B cell (primary cell): ENCODE data around the gene GNAI3. TPM values are rescaled to one million over a fixed set of nuclear protein-coding genes. Genes with fewer than 3 reads are reported as not detected.

ENCODE experiments used
- ATAC-seq: fragments of 200-7000 bp; cut with Tn5 transposase; one replicate; pipeline ENCODE4 v1.10.0; 2021; ENCODE audit warnings: low read depth, mild to moderate bottlenecking, moderate number of reproducible peaks, moderate library complexity
- CTCF ChIA-PET: fragments of 350-600 bp; sonication (Branson Sonifier 250); formaldehyde crosslinking; loops from one replicate; lab custom pipeline; 2021; ENCODE audit warnings: antibody characterized with exemption, inconsistent platforms; lab: Charles Lee
- POLR2A ChIA-PET: fragments of 350-600 bp; sonication (Branson Sonifier 250); formaldehyde crosslinking; loops from one replicate; lab custom pipeline; 2021; ENCODE audit warnings: antibody characterized with exemption; lab: Charles Lee
- DNase-seq: peaks from one replicate; pipeline ENCODE4 v3.0.0; 2013
- H2AFZ ChIP-seq: 2 replicates; pipeline ENCODE4 v1.6.1; 2012; ENCODE audit warnings: mild to moderate bottlenecking, low read depth, low read length; ENCODE audit not compliant: insufficient read depth, poor library complexity, severe bottlenecking
- H3K27ac ChIP-seq, 2 donors: 1 replicate in 1 of 2; 2 replicates in 1 of 2; pipeline ENCODE4 v1.5.1; 2012 to 2013; ENCODE audit warnings: low read length in 2 of 2, mild to moderate bottlenecking in 2 of 2, moderate library complexity in 1 of 2
- H3K27me3 ChIP-seq, 4 experiments: fragments of 200-600 bp in 1 of 4; sonication (generic) in 1 of 4; replicated peaks in 1 of 4; 1 replicate in 2 of 4; 2 replicates in 2 of 4; pipeline versions ENCODE4 v1.6.1 to v1.7.0; 2013 to 2016; ENCODE audit warnings: low read length in 3 of 4, mild to moderate bottlenecking in 2 of 4, mixed read lengths in 1 of 4, moderate library complexity in 1 of 4; ENCODE audit not compliant: insufficient read depth in 4 of 4, control insufficient read depth in 3 of 4; ENCODE audit errors: control extremely low read depth in 1 of 4
- H3K36me3 ChIP-seq, 2 experiments: replicated peaks in 1 of 2; 1 replicate in 1 of 2; 2 replicates in 1 of 2; pipeline versions ENCODE4 v1.6.1 to v1.7.1; 2013; ENCODE audit warnings: low read length in 1 of 2; ENCODE audit not compliant: insufficient read depth in 2 of 2, control insufficient read depth in 1 of 2; ENCODE audit errors: control extremely low read depth in 1 of 2, extremely low read depth in 1 of 2
- H3K4me1 ChIP-seq, 2 donors: fragments of 200-600 bp in 1 of 2; sonication (generic) in 1 of 2; 1 replicate in 1 of 2; 2 replicates in 1 of 2; pipeline versions ENCODE4 v1.5.1 to v1.6.1; 2013 to 2017; ENCODE audit warnings: low read length in 2 of 2; ENCODE audit not compliant: control insufficient read depth in 2 of 2, insufficient read depth in 2 of 2
- H3K4me2 ChIP-seq: replicated peaks from 2 replicates; pipeline ENCODE3; 2012; ENCODE audit warnings: mild to moderate bottlenecking, low read depth, low read length; ENCODE audit not compliant: poor library complexity, severe bottlenecking
- H3K4me3 ChIP-seq, 5 experiments: fragments of 200-600 bp in 1 of 5; sonication (generic) in 1 of 5; 1 replicate in 3 of 5; 2 replicates in 2 of 5; pipeline versions ENCODE4 v1.5.1 to v1.7.0; 2011 to 2016; ENCODE audit warnings: low read length in 4 of 5, mild to moderate bottlenecking in 4 of 5, low read depth in 2 of 5, control low read depth in 1 of 5, moderate library complexity in 1 of 5; ENCODE audit not compliant: insufficient read depth in 1 of 5; ENCODE audit errors: control extremely low read depth in 1 of 5, extremely low read depth in 1 of 5
- H3K79me2 ChIP-seq: fragments of 200-600 bp; sonication (generic); one replicate; pipeline ENCODE4 v1.6.0; 2016; ENCODE audit warnings: low read length; ENCODE audit not compliant: control insufficient read depth, insufficient read depth
- H3K9ac ChIP-seq: fragments of 200-600 bp; sonication (generic); 2 replicates; pipeline ENCODE4 v1.6.1; 2017; ENCODE audit warnings: mild to moderate bottlenecking, low read length, moderate library complexity
- H3K9me3 ChIP-seq, 3 donors: one replicate each; pipeline versions ENCODE4 v1.6.1 to v1.7.1; 2013; ENCODE audit warnings: low read length in 2 of 3; ENCODE audit not compliant: control insufficient read depth in 2 of 3, insufficient read depth in 1 of 3; ENCODE audit errors: control extremely low read depth in 1 of 3
- H4K20me1 ChIP-seq: 2 replicates; pipeline ENCODE4 v1.6.0; 2012; ENCODE audit warnings: mild to moderate bottlenecking, low read length; ENCODE audit not compliant: insufficient read depth, control insufficient read depth, poor library complexity, severe bottlenecking
- H3K27ac Mint-ChIP-seq: one replicate; pipeline ENCODE4 v1.8.0; 2021; ENCODE audit warnings: mixed read lengths
- H3K27me3 Mint-ChIP-seq: one replicate; pipeline ENCODE4 v1.8.0; 2021; ENCODE audit warnings: mixed read lengths
- H3K4me1 Mint-ChIP-seq: one replicate; pipeline ENCODE4 v1.8.0; 2021; ENCODE audit warnings: mixed read lengths
- H3K4me3 Mint-ChIP-seq: one replicate; pipeline ENCODE4 v1.8.0; 2021; ENCODE audit warnings: mixed read lengths
- H3K9me3 Mint-ChIP-seq: one replicate; pipeline ENCODE4 v1.8.0; 2022; ENCODE audit warnings: mixed read lengths; ENCODE audit not compliant: insufficient read depth
- EZH2 ChIP-seq: IDR thresholded peaks from 2 replicates; pipeline ENCODE4 v1.6.1; 2012; ENCODE audit warnings: borderline replicate concordance, low read depth, mild to moderate bottlenecking, moderate library complexity, low read length; ENCODE audit not compliant: insufficient read depth, poor library complexity, severe bottlenecking
- WGBS: methylation state at CpG from one replicate; pipeline ENCODE4 v1.1.5; 2013; ENCODE audit warnings: missing lambda C conversion rate; ENCODE audit not compliant: insufficient coverage; 5-methylcytosine and 5-hydroxymethylcytosine counted together
- intact Hi-C: fragments of 100-400 bp; cut with micrococcal nuclease; formaldehyde crosslinking; loops from one replicate; pipeline ENCODE4 v1.10.0; 2022
- polyA plus RNA-seq: library from polyadenylated mRNA; depleted of rRNA; stranded (reverse); fragments of >200 nt; gene quantifications from 2 replicates; pipeline ENCODE4 v1.2.3, GENCODE V29; 2012
- total RNA-seq, 2 donors: library from RNA; stranded (reverse); fragments of 120-200 nt in 1 of 2; gene quantifications; 1 replicate in 1 of 2; 2 replicates in 1 of 2; pipeline versions ENCODE4 v1.2.3 to v1.2.4, GENCODE V29; 2013 to 2022
- TF ChIP-seq, protein P1 (sequence below): fragments of 200-600 bp; IDR thresholded peaks from one replicate; pipeline ENCODE4 v1.8.0; 2022; ENCODE audit warnings: antibody characterized with exemption, mild to moderate bottlenecking

Gene GNAI3
- total and polyA plus RNA-seq, 2 donors (not counting 1 experiment from before 2014, with no cell fraction given) = 1.6 to 8.5 TPM

- no peak overlapping the region for H3K4me3 ChIP-seq
- no peak overlapping the region for H3K27ac Mint-ChIP-seq
- H3K4me3 Mint-ChIP-seq = no peak overlapping the region
- no peaks in the 10 kb centered on the region for H3K9me3 ChIP-seq
- ATAC-seq (no peak), DNase-seq (peak; percentile 21)
- H3K4me1 ChIP-seq = peaks cover 4 to 7% of the 10 kb centered on the region in 2 donors
- H3K79me2 ChIP-seq = no peaks in the 10 kb centered on the region
- no peaks in the 10 kb centered on the region for H3K27me3 Mint-ChIP-seq
- no peaks in the 10 kb centered on the region for H4K20me1 ChIP-seq
- H3K9ac ChIP-seq = no peak overlapping the region
- peaks cover 0 to 50% of the 10 kb centered on the region in 2 experiments for H3K36me3 ChIP-seq
- no peaks in the 10 kb centered on the region for H3K27me3 ChIP-seq
- ChIA-PET POLR2A (interaction anchor here (1.0 kb wide), 1 partner anchor 81 kb away, joined by 4 read pairs; the partner anchor contains the start of gene GNAI3), CTCF (interaction anchor here (0.8 to 16.5 kb wide), 10 partner anchors 10 to 147 kb away, joined by 3 to 276 read pairs (median 10); partner anchors contain the start of genes AMPD2, GNAI3, GNAT2 and GPR61)
- H3K4me2 ChIP-seq = no peak overlapping the region
- WGBS = 87% methylated on average over 10 of the region's 10 CpGs
- H3K4me1 Mint-ChIP-seq = peaks cover 11% of the 10 kb centered on the region
- TF ChIP-seq, protein P1, sequence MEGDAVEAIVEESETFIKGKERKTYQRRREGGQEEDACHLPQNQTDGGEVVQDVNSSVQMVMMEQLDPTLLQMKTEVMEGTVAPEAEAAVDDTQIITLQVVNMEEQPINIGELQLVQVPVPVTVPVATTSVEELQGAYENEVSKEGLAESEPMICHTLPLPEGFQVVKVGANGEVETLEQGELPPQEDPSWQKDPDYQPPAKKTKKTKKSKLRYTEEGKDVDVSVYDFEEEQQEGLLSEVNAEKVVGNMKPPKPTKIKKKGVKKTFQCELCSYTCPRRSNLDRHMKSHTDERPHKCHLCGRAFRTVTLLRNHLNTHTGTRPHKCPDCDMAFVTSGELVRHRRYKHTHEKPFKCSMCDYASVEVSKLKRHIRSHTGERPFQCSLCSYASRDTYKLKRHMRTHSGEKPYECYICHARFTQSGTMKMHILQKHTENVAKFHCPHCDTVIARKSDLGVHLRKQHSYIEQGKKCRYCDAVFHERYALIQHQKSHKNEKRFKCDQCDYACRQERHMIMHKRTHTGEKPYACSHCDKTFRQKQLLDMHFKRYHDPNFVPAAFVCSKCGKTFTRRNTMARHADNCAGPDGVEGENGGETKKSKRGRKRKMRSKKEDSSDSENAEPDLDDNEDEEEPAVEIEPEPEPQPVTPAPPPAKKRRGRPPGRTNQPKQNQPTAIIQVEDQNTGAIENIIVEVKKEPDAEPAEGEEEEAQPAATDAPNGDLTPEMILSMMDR = no peak
- no peak for TF ChIP-seq EZH2
- intact Hi-C loops = no loop called here
- H3K9me3 Mint-ChIP-seq = no peaks in the 10 kb centered on the region
- H3K27ac ChIP-seq = no peak overlapping the region
- no peak overlapping the region for H2AFZ ChIP-seq
These were observed 81.1 kb downstream of the GNAI3 start for GRCh38 chr1:109629372-109630030.
